Testis (tissue), 3 donors: ENCODE data around the gene RASGRF2. TPM values are rescaled to one million over a fixed set of nuclear protein-coding genes. Genes with fewer than 3 reads are reported as not detected.

Experiments
- DNase-seq: peaks from one replicate; pipeline ENCODE4 v3.0.0-alpha.2; 2019
- H3K27ac ChIP-seq, 2 donors: fragments of 200-600 bp; sonication (generic); one replicate each; pipeline ENCODE4 v1.5.1; 2019
- H3K27me3 ChIP-seq: fragments of 200-600 bp; sonication (generic); one replicate; pipeline ENCODE4 v1.5.1; 2019
- H3K36me3 ChIP-seq: fragments of 200-600 bp; sonication (generic); one replicate; pipeline ENCODE4 v1.5.1; 2017; ENCODE audit warnings: low read depth; ENCODE audit errors: missing control alignments
- H3K4me1 ChIP-seq: fragments of 200-600 bp; sonication (generic); one replicate; pipeline ENCODE4 v1.5.1; 2019
- H3K4me3 ChIP-seq, 2 donors: fragments of 200-600 bp; sonication (generic); one replicate each; pipeline ENCODE4 v1.5.1; 2017 to 2019
- H3K9me3 ChIP-seq: fragments of 200-600 bp; sonication (generic); one replicate; pipeline ENCODE4 v1.5.1; 2017
- POLR2A ChIP-seq: fragments of 450-650 bp; IDR thresholded peaks from one replicate; pipeline ENCODE4 v1.6.1; 2017; ENCODE audit warnings: antibody characterized with exemption, mild to moderate bottlenecking, moderate library complexity
- WGBS, 2 donors: methylation state at CpG; one replicate each; pipeline ENCODE4 v1.1.5; 2018; 5-methylcytosine and 5-hydroxymethylcytosine counted together
- intact Hi-C: fragments of 100-400 bp; cut with DNase I; formaldehyde crosslinking; loops from one replicate; pipeline ENCODE4 v1.15.1; 2023; ENCODE audit warnings: low total_unique reads
- polyA plus RNA-seq: library from polyadenylated mRNA; stranded (reverse); fragments of 350-450 nt; fragmentation: Illumina TruSeq; extraction: RNeasy Lipid Tissue Mini Kit (QIAGEN cat#74804); gene quantifications from one replicate; pipeline ENCODE4 v1.2.3, GENCODE V29; 2014; ENCODE audit warnings: low read depth, low replicate concordance; ENCODE audit not compliant: insufficient read depth
- total RNA-seq, 2 donors: library from RNA; depleted of rRNA; stranded (reverse); fragments of >200 nt; gene quantifications; one replicate each; pipeline ENCODE4 v1.2.3, GENCODE V29; 2016
- TF ChIP-seq, protein P1 (sequence below), 3 experiments: fragments of 450-650 bp in 2 of 3; fragments of 200-600 bp in 1 of 3; sonication (generic) in 1 of 3; IDR thresholded peaks; one replicate each; pipeline ENCODE4 v1.5.1; 2016 to 2019; ENCODE audit warnings: antibody characterized with exemption in 3 of 3, mild to moderate bottlenecking in 2 of 3, moderate library complexity in 1 of 3

Gene RASGRF2
- total and polyA plus RNA-seq, 3 donors from 2014 or later = 6.2 to 11.3 (median 7.8) TPM

DNA sequence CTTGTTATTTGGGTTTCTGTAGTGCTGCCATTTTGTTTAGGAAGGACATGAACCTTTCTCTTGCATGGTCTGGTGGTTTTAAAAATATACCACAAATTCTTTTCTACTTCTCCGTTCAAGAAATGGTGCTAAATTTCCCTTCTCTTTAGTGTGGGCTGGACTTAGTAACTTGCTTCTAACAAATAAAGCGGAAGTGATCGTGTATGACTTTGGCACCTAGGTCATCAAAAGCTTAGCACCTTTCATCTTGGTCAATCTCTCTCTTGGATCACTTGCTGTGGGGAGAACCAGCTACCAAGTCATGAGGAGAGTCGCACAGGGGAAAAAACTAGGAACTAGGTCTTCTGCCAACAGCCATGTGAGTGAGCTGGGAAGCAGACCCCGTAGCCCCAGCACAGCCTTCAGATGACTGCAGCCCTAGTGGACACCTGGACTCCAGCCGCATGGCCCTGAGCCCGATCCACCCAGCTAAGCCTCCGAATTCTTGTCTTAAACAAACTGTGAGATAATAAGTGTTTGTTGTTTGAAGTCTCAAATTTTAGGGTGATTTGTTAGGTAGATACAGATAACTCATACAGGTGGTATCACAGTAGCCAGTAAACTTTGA lies 185.3 kb downstream of the RASGRF2 start:
- no peak overlapping the region for H3K4me3 ChIP-seq
- intact Hi-C loops = no loop called here
- peaks cover 7% of the 10 kb centered on the region for H3K4me1 ChIP-seq
- no peaks in the 10 kb centered on the region for H3K9me3 ChIP-seq
- H3K27ac ChIP-seq = no peak overlapping the region
- TF ChIP-seq, protein P1, sequence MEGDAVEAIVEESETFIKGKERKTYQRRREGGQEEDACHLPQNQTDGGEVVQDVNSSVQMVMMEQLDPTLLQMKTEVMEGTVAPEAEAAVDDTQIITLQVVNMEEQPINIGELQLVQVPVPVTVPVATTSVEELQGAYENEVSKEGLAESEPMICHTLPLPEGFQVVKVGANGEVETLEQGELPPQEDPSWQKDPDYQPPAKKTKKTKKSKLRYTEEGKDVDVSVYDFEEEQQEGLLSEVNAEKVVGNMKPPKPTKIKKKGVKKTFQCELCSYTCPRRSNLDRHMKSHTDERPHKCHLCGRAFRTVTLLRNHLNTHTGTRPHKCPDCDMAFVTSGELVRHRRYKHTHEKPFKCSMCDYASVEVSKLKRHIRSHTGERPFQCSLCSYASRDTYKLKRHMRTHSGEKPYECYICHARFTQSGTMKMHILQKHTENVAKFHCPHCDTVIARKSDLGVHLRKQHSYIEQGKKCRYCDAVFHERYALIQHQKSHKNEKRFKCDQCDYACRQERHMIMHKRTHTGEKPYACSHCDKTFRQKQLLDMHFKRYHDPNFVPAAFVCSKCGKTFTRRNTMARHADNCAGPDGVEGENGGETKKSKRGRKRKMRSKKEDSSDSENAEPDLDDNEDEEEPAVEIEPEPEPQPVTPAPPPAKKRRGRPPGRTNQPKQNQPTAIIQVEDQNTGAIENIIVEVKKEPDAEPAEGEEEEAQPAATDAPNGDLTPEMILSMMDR (IDR thresholded peaks at IDR 0.05) = no peak
- no peak for TF ChIP-seq POLR2A
- WGBS, 2 donors = 85 to 87% methylated on average over 8 of the region's 8 CpGs
- no peaks in the 10 kb centered on the region for H3K36me3 ChIP-seq
- DNase-seq = no peak
- H3K27me3 ChIP-seq = no peaks in the 10 kb centered on the region

DNA sequence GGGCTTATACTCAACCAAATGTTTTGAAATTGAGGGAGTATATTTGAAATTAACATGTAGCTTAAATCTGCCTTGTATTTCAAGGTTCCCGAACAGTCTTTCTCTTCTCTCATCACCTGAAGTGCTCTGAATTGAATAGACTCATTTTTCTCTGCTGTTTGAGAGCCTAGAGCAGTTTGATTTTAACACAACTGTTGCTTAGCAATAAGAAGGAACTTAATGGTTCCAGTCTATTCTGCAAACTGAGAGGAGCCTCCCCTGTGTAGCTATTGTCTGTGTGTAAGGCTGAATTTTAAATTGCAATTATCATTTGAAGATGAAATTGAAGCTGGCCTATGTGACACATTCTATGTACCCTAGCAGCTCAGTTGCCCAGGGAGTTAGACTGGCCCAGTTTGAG lies 185.9 kb downstream of the RASGRF2 start:
- no peak overlapping the region for H3K27ac ChIP-seq
- 91 to 92% methylated on average over 1 of the region's 1 CpG for WGBS, 2 donors

DNA sequence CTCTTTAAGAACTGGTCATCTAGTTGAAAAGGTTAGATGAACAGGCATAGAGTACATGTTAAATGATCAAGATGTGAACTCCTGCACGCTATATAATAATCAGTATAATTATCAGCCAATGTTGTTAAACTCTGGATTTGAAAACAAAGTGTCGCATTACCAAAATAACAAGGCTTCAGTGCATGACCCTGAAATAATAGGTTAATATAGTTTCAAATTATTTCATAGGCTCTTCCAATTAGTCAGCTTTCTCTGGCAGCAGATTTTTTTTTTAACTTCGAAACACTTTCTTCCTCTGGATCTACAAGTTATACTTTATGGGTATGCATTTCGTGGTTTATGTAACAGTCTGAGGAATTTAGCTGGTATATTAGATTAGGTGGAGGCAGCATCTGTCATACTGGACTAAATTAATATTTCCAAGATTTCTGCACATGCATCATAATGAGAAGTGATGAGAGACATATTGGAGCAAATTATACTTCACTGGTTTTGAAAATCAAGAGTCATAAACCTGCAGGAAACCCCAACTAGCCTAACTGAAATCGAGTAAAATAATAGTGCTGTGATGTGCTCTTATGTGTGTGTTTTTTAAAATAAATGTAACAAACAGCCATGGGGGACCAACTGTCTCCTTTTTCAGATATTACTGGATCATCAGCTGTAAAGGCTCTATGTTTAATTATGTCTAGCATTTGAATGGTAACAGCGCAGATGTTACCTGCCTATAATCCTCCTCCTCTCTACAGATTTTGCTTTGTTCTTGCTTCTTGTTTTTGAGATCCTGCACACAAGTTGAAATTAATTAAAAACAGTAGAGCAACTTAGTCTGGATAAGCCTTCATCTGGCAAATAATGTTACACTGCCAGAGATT lies 187.1 kb downstream of the RASGRF2 start:
- DNase-seq = no peak
- Histone ChIP-seq H3K9me3 (no peaks in the 10 kb centered on the region), H3K36me3 (no peaks in the 10 kb centered on the region), H3K27ac (no peak overlapping the region), H3K4me1 (no peaks in the 10 kb centered on the region), H3K4me3 (no peak overlapping the region), H3K27me3 (no peaks in the 10 kb centered on the region)
- no peak for TF ChIP-seq POLR2A
- TF ChIP-seq, protein P1 (IDR thresholded peaks at IDR 0.05) = no peak
- intact Hi-C loops = no loop called here
- WGBS, 2 donors = 58 to 84% methylated on average over 6 of the region's 6 CpGs

More for the DNA sequence above, 185.9 kb downstream of the RASGRF2 start:
- Histone ChIP-seq H3K27me3 (no peaks in the 10 kb centered on the region), H3K4me1 (peaks cover under 1% of the 10 kb centered on the region), H3K9me3 (no peaks in the 10 kb centered on the region), H3K4me3 (no peak overlapping the region), H3K36me3 (no peaks in the 10 kb centered on the region)
- no peak for DNase-seq
- intact Hi-C loops = no loop called here
- no peak for TF ChIP-seq POLR2A
- TF ChIP-seq, protein P1 (IDR thresholded peaks at IDR 0.05) = no peak

DNA sequence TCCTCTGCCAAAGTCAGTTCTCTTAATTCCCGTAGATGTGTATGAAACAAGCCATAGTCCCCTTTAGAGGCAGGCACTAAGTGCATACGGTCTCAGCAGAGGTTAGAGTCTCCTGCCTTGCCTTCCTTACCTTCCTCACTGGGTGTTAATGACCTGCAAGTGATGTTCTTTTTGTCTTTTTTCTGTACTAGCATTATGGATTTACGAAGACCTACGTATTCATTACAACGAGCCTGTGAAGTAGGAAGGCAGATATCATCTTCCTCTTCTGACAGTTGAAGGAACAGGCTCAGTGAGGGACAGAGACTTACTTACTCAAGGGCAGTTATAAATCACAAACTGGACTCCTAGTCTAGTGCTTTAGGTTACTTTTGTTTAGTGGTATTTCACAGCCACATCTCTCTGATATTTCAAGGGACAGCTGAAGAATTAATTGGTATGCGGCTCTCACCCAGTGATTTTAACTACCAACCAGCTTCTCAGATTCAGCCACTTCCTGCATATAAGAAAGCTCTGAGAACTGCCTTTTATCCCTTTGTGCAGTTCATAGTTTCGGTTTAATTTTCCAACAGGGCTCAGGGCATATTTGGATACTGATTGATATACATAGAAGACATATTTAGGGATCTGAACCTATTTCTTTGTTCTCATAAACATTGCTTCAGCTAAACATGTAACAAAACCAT lies 187.9 kb downstream of the RASGRF2 start:
- 79 to 81% methylated on average over 7 of the region's 7 CpGs for WGBS, 2 donors
- H3K36me3 ChIP-seq = no peaks in the 10 kb centered on the region
- TF ChIP-seq, protein P1 (IDR thresholded peaks at IDR 0.05) = no peak
- no peak for TF ChIP-seq POLR2A
- no peaks in the 10 kb centered on the region for H3K27me3 ChIP-seq
- H3K4me3 ChIP-seq = no peak overlapping the region
- no peak overlapping the region for H3K27ac ChIP-seq
- no peaks in the 10 kb centered on the region for H3K9me3 ChIP-seq
- DNase-seq = no peak
- intact Hi-C loops = no loop called here
- no peaks in the 10 kb centered on the region for H3K4me1 ChIP-seq
